Karpas-422 (cell line): ENCODE data around the gene ESYT2. TPM values are rescaled to one million over a fixed set of nuclear protein-coding genes. Genes with fewer than 3 reads are reported as not detected.
A peak's percentile ranks its signal among the peaks of the same experiment; 100 is the strongest.

Source experiments
- DNase-seq: peaks from one replicate; pipeline ENCODE4 v3.0.0-alpha.2; 2015
- H2AFZ ChIP-seq: fragments of 200-600 bp; sonication (generic); 2 replicates; pipeline ENCODE4 v1.6.1; 2014; ENCODE audit warnings: antibody characterized with exemption, low read length, mixed read lengths
- H3K27ac ChIP-seq: fragments of 200-600 bp; sonication (generic); 2 replicates; pipeline ENCODE4 v1.5.1; 2014; ENCODE audit warnings: mild to moderate bottlenecking, low read length, moderate library complexity
- H3K27me3 ChIP-seq: fragments of 200-600 bp; sonication (generic); 2 replicates; pipeline ENCODE4 v1.6.1; 2014; ENCODE audit warnings: low read length, mixed read lengths
- H3K36me3 ChIP-seq: fragments of 200-600 bp; sonication (generic); 2 replicates; pipeline ENCODE4 v1.6.1; 2014; ENCODE audit warnings: low read length, mixed read lengths; ENCODE audit not compliant: insufficient read depth
- H3K4me1 ChIP-seq: fragments of 200-600 bp; sonication (generic); 2 replicates; pipeline ENCODE4 v1.6.1; 2014; ENCODE audit warnings: mild to moderate bottlenecking, low read length, mixed read lengths
- H3K4me2 ChIP-seq: fragments of 200-600 bp; sonication (generic); 2 replicates; pipeline ENCODE4 v1.6.1; 2014; ENCODE audit warnings: low read length, low read depth, mild to moderate bottlenecking; ENCODE audit not compliant: poor library complexity, severe bottlenecking
- H3K4me3 ChIP-seq: fragments of 200-600 bp; sonication (generic); 2 replicates; pipeline ENCODE4 v1.5.1; 2014; ENCODE audit warnings: mild to moderate bottlenecking, antibody characterized with exemption, low read length, mixed read lengths
- H3K79me2 ChIP-seq: fragments of 200-600 bp; sonication (generic); 2 replicates; pipeline ENCODE4 v1.6.1; 2014; ENCODE audit warnings: mild to moderate bottlenecking, low read length, mixed read lengths
- H3K9ac ChIP-seq: fragments of 200-600 bp; sonication (generic); 2 replicates; pipeline ENCODE4 v1.6.0; 2014; ENCODE audit warnings: low read length
- H3K9me2 ChIP-seq: fragments of 200-600 bp; sonication (generic), shearing (Covaris generic); replicated peaks from 2 replicates; pipeline ENCODE4 v1.6.0; 2014; ENCODE audit warnings: mild to moderate bottlenecking, low read length, moderate library complexity; ENCODE audit not compliant: insufficient read depth
- H3K9me3 ChIP-seq: fragments of 300-700, 200-600 bp; sonication (generic); 2 replicates; pipeline ENCODE4 v1.6.1; 2014; ENCODE audit warnings: low read length, mixed read lengths
- H4K20me1 ChIP-seq: fragments of 200-600 bp; sonication (generic); 2 replicates; pipeline ENCODE4 v1.6.1; 2014; ENCODE audit warnings: mild to moderate bottlenecking, antibody characterized with exemption, low read length, low read depth; ENCODE audit not compliant: insufficient read depth
- total RNA-seq: library from RNA; depleted of rRNA; stranded (reverse); fragments of >200 nt; shearing (Covaris generic); gene quantifications from 2 replicates; pipeline ENCODE4 v1.2.3, GENCODE V29; 2014; ENCODE audit warnings: low replicate concordance

Gene ESYT2
- total RNA-seq, 1 experiment from 2014 or later, result 242 TPM

- H3K36me3 ChIP-seq, result no peaks in the 10 kb centered on the region
- H2AFZ ChIP-seq, result no peak overlapping the region
- peak; percentile 56 for DNase-seq
- H3K4me3 ChIP-seq, result peak overlapping the region; percentile 90
- no peaks in the 10 kb centered on the region for H3K27me3 ChIP-seq
- no peaks in the 10 kb centered on the region for H3K9me3 ChIP-seq
- H3K9me2 ChIP-seq, result no peaks in the 10 kb centered on the region
- peaks cover 48% of the 10 kb centered on the region for H3K4me1 ChIP-seq
- peaks cover 10% of the 10 kb centered on the region for H4K20me1 ChIP-seq
- peak overlapping the region; percentile 90 for H3K4me2 ChIP-seq
- peaks cover 62% of the 10 kb centered on the region for H3K79me2 ChIP-seq
- peak overlapping the region; percentile 93 for H3K9ac ChIP-seq
- H3K27ac ChIP-seq, result peak overlapping the region; percentile 81
Observed at GRCh38 chr7:158827411-158828132, 1.7 kb downstream of the ESYT2 start.

- Histone ChIP-seq H3K27me3 (no peaks in the 10 kb centered on the region), H2AFZ (no peak overlapping the region), H4K20me1 (peaks cover 10% of the 10 kb centered on the region), H3K27ac (0 out of 2 replicates have a peak overlapping the region, but pooled peaks have one; percentile 20), H3K4me1 (peaks cover 54% of the 10 kb centered on the region), H3K9ac (no peak overlapping the region), H3K9me2 (no peaks in the 10 kb centered on the region), H3K79me2 (peaks cover 80% of the 10 kb centered on the region), H3K4me2 (no peak overlapping the region), H3K36me3 (no peaks in the 10 kb centered on the region), H3K4me3 (no peak overlapping the region), H3K9me3 (no peaks in the 10 kb centered on the region)
- no peak for DNase-seq
Observed at GRCh38 chr7:158825628-158826289, 3.5 kb downstream of the ESYT2 start.

GRCh38 chr7:158824028-158824427 lies 5.3 kb downstream of the ESYT2 start:
- Histone ChIP-seq H3K4me3 (peak overlapping the region; percentile 19; the same call in 1 of the 2 replicates), H3K9me2 (no peaks in the 10 kb centered on the region), H3K4me2 (peak overlapping the region; percentile 56), H3K36me3 (no peaks in the 10 kb centered on the region), H3K27ac (peak overlapping the region; percentile 77), H2AFZ (no peak overlapping the region), H3K9ac (0 out of 2 replicates have a peak overlapping the region, but pooled peaks have one; percentile 26), H3K27me3 (no peaks in the 10 kb centered on the region), H3K79me2 (peaks cover 97% of the 10 kb centered on the region), H3K4me1 (peaks cover 63% of the 10 kb centered on the region), H4K20me1 (peaks cover 10% of the 10 kb centered on the region), H3K9me3 (no peaks in the 10 kb centered on the region)
- DNase-seq, result no peak

GRCh38 chr7:158821171-158822031 lies 7.9 kb downstream of the ESYT2 start:
- H2AFZ ChIP-seq, result no peak overlapping the region

GRCh38 chr7:158820656-158821055 lies 8.7 kb downstream of the ESYT2 start:
- Histone ChIP-seq H3K27me3 (no peaks in the 10 kb centered on the region), H4K20me1 (no peaks in the 10 kb centered on the region), H3K4me1 (peaks cover 84% of the 10 kb centered on the region), H3K36me3 (no peaks in the 10 kb centered on the region), H3K79me2 (peaks cover 98% of the 10 kb centered on the region), H3K9ac (no peak overlapping the region), H2AFZ (no peak overlapping the region), H3K4me2 (peak overlapping the region; percentile 39), H3K9me2 (no peaks in the 10 kb centered on the region), H3K4me3 (no peak overlapping the region), H3K9me3 (no peaks in the 10 kb centered on the region), H3K27ac (peak overlapping the region; percentile 58)
- DNase-seq, result no peak

More at GRCh38 chr7:158821171-158822031, 7.9 kb downstream of the ESYT2 start:
- Histone ChIP-seq H3K27ac (peak overlapping the region; percentile 58), H3K4me2 (peak overlapping the region; percentile 20), H3K36me3 (no peaks in the 10 kb centered on the region), H3K9me3 (no peaks in the 10 kb centered on the region), H3K4me3 (no peak overlapping the region), H3K4me1 (peaks cover 79% of the 10 kb centered on the region), H3K9me2 (no peaks in the 10 kb centered on the region), H3K27me3 (no peaks in the 10 kb centered on the region), H3K9ac (peak overlapping the region; percentile 7; the same call in 1 of the 2 replicates), H3K79me2 (peaks cover 98% of the 10 kb centered on the region), H4K20me1 (no peaks in the 10 kb centered on the region)
- DNase-seq, result peak; percentile 41

GRCh38 chr7:158819571-158820203 lies 9.6 kb downstream of the ESYT2 start:
- Histone ChIP-seq H2AFZ (no peak overlapping the region), H3K9me2 (no peaks in the 10 kb centered on the region), H3K9ac (peak overlapping the region; percentile 27), H3K4me3 (peak overlapping the region; percentile 18; the same call in 1 of the 2 replicates), H3K36me3 (no peaks in the 10 kb centered on the region), H3K9me3 (no peaks in the 10 kb centered on the region), H3K27ac (peak overlapping the region; percentile 58), H3K4me1 (peaks cover 85% of the 10 kb centered on the region), H3K27me3 (no peaks in the 10 kb centered on the region), H3K4me2 (peak overlapping the region; percentile 39), H4K20me1 (no peaks in the 10 kb centered on the region), H3K79me2 (peaks cover 98% of the 10 kb centered on the region)
- peak; percentile 38 for DNase-seq

GRCh38 chr7:158818325-158819213 lies 10.7 kb downstream of the ESYT2 start:
- no peak for DNase-seq
- Histone ChIP-seq H3K9me2 (no peaks in the 10 kb centered on the region), H3K79me2 (peaks cover 95% of the 10 kb centered on the region), H3K27ac (peak overlapping the region; percentile 58), H3K36me3 (no peaks in the 10 kb centered on the region), H3K4me3 (no peak overlapping the region; the same call in 1 of the 2 replicates), H3K27me3 (no peaks in the 10 kb centered on the region), H2AFZ (no peak overlapping the region), H4K20me1 (no peaks in the 10 kb centered on the region), H3K4me1 (peaks cover 80% of the 10 kb centered on the region), H3K9me3 (no peaks in the 10 kb centered on the region), H3K9ac (peak overlapping the region; percentile 23), H3K4me2 (peak overlapping the region; percentile 39)
